HG03064 (cell line): ENCODE measurements around the gene VMAC.
"Not testable (repeated sequence)": the region's sequence is repeated elsewhere in the genome, so short reads cannot be mapped to it uniquely, and the experiment has no call there.

Experiments used
- ATAC-seq: cut with Tn5 transposase; IDR thresholded peaks from one replicate; pipeline ENCODE4 v1.9.1; 2021; ENCODE audit warnings: low read depth; ENCODE audit not compliant: unreplicated experiment

VMAC gene

GRCh38 chr19:5904352-5905113 lies at the start of gene VMAC:
Gene VMAC, plus strand, starts transcription at chr19:5904872. Its CDS starts 19 bp downstream, at chr19:5904891.
- ATAC-seq, result peak; percentile 72

- ATAC-seq, result not testable (repeated sequence)
Observed at GRCh38 chr19:5855151-5855550, 49.5 kb upstream of the VMAC start.

GRCh38 chr19:5857203-5858081 lies 47.2 kb upstream of the VMAC start:
- no peak for ATAC-seq

GRCh38 chr19:5863030-5863665 lies 41.5 kb upstream of the VMAC start:
- ATAC-seq, result no peak

GRCh38 chr19:5864013-5864720 lies 40.5 kb upstream of the VMAC start:
- ATAC-seq, result no peak

- no peak for ATAC-seq
Observed at GRCh38 chr19:5864725-5865486, 39.8 kb upstream of the VMAC start.

GRCh38 chr19:5865772-5866171 lies 38.9 kb upstream of the VMAC start:
- ATAC-seq, result no peak

GRCh38 chr19:5867201-5868136 lies 37.2 kb upstream of the VMAC start:
- no peak for ATAC-seq

- no peak for ATAC-seq
Observed at GRCh38 chr19:5870986-5871394, 33.7 kb upstream of the VMAC start.

GRCh38 chr19:5873617-5874199 lies 31.0 kb upstream of the VMAC start:
- no peak for ATAC-seq

- ATAC-seq, result not testable (repeated sequence)
Observed at GRCh38 chr19:5874496-5874895, 30.2 kb upstream of the VMAC start.

- no peak for ATAC-seq
Observed at GRCh38 chr19:5877427-5877826, 27.2 kb upstream of the VMAC start.

GRCh38 chr19:5877882-5878281 lies 26.8 kb upstream of the VMAC start:
- ATAC-seq, result no peak

GRCh38 chr19:5880196-5880595 lies 24.5 kb upstream of the VMAC start:
- ATAC-seq, result no peak

GRCh38 chr19:5880604-5881078 lies 24.0 kb upstream of the VMAC start:
- ATAC-seq, result no peak

- ATAC-seq, result no peak
Observed at GRCh38 chr19:5881543-5882299, 23.0 kb upstream of the VMAC start.

GRCh38 chr19:5882421-5882968 lies 22.2 kb upstream of the VMAC start:
- no peak for ATAC-seq
